Endothelial cell (in vitro differentiated cells): ENCODE data around the gene TMIGD1. TPM values are rescaled to one million over a fixed set of nuclear protein-coding genes. Genes with fewer than 3 reads are reported as not detected.
A peak's percentile ranks its signal among the peaks of the same experiment; 100 is the strongest.

Source experiments
- DNase-seq: peaks from one replicate; pipeline ENCODE4 v3.0.0; 2021; ENCODE audit warnings: low spot score
- H3K27ac Mint-ChIP-seq: one replicate; pipeline ENCODE4 v1.8.0; 2021; ENCODE audit warnings: mixed read lengths, inconsistent platforms; ENCODE audit not compliant: unreplicated experiment
- H3K27me3 Mint-ChIP-seq: one replicate; pipeline ENCODE4 v1.8.0; 2021; ENCODE audit warnings: mild to moderate bottlenecking, moderate library complexity, mixed read lengths, inconsistent platforms; ENCODE audit not compliant: unreplicated experiment
- H3K36me3 Mint-ChIP-seq: one replicate; pipeline ENCODE4 v1.8.0; 2021; ENCODE audit warnings: mild to moderate bottlenecking, low read depth, mixed read lengths, inconsistent platforms; ENCODE audit not compliant: unreplicated experiment
- H3K4me1 Mint-ChIP-seq: one replicate; pipeline ENCODE4 v1.8.0; 2021; ENCODE audit warnings: mild to moderate bottlenecking, mixed read lengths, inconsistent platforms; ENCODE audit not compliant: unreplicated experiment
- H3K4me3 Mint-ChIP-seq: one replicate; pipeline ENCODE4 v1.8.0; 2021; ENCODE audit warnings: mild to moderate bottlenecking, mixed read lengths, inconsistent platforms; ENCODE audit not compliant: unreplicated experiment
- H3K9me3 Mint-ChIP-seq: one replicate; pipeline ENCODE4 v1.8.0; 2021; ENCODE audit warnings: mixed read lengths, inconsistent platforms; ENCODE audit not compliant: unreplicated experiment
- total RNA-seq: library from RNA; stranded (reverse); fragmentation: NEBNext Ultra II Directional; extraction: Animal tissue kit (Norgen Biotek cat#: 25700); gene quantifications from one replicate; pipeline ENCODE4 v1.2.1, GENCODE V29; 2021; ENCODE audit not compliant: unreplicated experiment
- TF ChIP-seq, protein P1 (sequence below): fragments of 200-600 bp; sonication (generic); IDR thresholded peaks from one replicate; pipeline ENCODE4 v1.5.0; 2021; ENCODE audit warnings: antibody characterized with exemption; ENCODE audit not compliant: unreplicated experiment

Gene TMIGD1
- total RNA-seq, 1 donor from 2014 or later = not detected

DNA sequence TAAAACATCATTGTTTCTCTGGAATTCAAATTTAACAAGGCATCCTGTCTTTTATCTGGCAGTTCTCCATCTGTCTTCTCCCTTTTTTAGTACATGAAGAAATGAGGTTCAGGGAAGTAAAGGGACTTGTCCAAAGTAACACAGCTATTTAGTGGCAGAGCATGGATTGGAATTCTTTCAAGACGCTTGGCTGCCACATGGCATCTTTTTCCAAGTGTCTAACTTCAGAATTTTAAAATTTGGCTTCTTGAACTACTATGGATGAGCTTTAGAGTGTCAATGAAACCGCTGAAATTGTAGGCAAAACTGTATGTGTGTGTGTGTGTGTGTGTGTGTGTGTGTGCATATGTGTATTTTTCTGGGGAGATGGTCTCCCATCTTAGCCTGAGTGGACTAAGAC is 5.2 kb upstream of the TMIGD1 start:
- DNase-seq = no peak
- Mint-ChIP-seq H3K4me1 (peaks cover 60% of the 10 kb centered on the region), H3K36me3 (no peaks in the 10 kb centered on the region), H3K27me3 (no peaks in the 10 kb centered on the region), H3K27ac (peak overlapping the region; percentile 74), H3K4me3 (no peak overlapping the region), H3K9me3 (no peaks in the 10 kb centered on the region)
- TF ChIP-seq, protein P1, sequence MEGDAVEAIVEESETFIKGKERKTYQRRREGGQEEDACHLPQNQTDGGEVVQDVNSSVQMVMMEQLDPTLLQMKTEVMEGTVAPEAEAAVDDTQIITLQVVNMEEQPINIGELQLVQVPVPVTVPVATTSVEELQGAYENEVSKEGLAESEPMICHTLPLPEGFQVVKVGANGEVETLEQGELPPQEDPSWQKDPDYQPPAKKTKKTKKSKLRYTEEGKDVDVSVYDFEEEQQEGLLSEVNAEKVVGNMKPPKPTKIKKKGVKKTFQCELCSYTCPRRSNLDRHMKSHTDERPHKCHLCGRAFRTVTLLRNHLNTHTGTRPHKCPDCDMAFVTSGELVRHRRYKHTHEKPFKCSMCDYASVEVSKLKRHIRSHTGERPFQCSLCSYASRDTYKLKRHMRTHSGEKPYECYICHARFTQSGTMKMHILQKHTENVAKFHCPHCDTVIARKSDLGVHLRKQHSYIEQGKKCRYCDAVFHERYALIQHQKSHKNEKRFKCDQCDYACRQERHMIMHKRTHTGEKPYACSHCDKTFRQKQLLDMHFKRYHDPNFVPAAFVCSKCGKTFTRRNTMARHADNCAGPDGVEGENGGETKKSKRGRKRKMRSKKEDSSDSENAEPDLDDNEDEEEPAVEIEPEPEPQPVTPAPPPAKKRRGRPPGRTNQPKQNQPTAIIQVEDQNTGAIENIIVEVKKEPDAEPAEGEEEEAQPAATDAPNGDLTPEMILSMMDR = no peak

DNA sequence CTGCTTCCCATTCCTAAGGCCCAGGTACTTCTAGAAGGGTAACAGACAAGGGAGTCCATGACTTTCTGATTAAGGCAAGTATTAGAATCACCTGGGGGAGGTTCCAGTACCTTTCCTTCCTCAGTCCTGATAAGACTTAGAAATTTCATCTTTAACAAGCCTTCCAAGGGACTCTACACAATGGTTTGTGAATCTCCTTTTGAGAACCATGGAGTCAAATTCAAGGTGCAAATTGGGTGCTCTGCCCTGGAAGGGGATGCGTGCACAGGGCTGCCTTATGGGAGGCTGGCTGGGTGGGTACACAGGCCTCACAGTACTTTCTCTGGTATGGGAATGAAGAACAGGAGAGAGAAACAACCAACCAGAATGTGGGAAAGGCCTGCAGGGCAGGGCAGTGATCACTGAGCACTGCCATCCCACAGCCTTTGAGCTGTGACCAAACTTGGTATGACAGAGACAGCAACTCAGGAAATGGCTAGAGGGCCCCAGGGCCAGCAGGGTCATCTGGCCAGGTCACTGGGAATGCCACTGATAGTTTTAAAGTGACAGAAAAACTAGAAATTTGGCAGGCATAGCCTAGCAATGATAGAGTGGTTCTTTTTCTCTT is 3.6 kb upstream of the TMIGD1 start:
- TF ChIP-seq, protein P1 = no peak
- Mint-ChIP-seq H3K27me3 (no peaks in the 10 kb centered on the region), H3K27ac (no peak overlapping the region), H3K9me3 (no peaks in the 10 kb centered on the region), H3K36me3 (no peaks in the 10 kb centered on the region), H3K4me3 (no peak overlapping the region), H3K4me1 (peaks cover 52% of the 10 kb centered on the region)
- no peak for DNase-seq

DNA sequence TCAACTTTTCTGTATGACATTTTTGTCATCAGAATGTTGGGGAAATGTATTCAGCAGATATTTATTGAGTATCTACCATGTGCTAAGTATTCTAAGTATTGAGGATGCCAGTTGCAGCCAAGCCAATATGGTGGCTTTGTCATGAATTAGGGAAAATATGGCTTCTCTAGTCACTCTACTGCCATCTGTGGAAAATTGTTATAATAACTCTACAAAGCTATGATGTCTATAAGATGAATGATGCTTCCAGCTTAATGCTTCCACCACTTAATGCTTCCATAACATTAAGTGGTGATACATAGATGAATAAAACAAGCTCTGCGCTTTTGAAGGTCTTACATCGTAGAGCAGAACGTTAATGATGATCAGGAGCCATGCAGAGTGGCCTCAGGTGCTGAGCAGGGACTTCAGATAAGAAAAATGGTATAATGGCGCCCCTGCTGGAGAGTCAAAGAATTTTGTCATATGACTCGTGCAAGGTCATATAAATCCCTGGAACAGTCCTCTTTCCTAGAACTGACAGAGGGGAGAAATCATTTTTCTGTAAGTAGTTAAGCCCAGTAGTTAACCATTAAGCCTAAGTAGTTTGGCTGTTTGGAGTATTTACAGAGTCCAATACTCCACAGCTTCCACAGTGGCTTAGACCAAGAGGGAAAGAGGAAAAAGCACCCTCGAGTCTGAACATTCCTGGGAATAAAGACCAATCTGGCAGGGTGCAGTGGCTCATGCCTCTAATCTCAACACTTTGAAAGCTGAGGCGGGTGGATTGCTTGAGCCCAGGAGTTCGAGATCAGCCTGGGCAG is 2.7 kb upstream of the TMIGD1 start:
- Mint-ChIP-seq H3K36me3 (no peaks in the 10 kb centered on the region), H3K4me1 (peaks cover 45% of the 10 kb centered on the region), H3K4me3 (no peak overlapping the region), H3K27me3 (no peaks in the 10 kb centered on the region), H3K27ac (no peak overlapping the region), H3K9me3 (no peaks in the 10 kb centered on the region)
- TF ChIP-seq, protein P1 = peak; percentile 88
- DNase-seq = peak; percentile 20

DNA sequence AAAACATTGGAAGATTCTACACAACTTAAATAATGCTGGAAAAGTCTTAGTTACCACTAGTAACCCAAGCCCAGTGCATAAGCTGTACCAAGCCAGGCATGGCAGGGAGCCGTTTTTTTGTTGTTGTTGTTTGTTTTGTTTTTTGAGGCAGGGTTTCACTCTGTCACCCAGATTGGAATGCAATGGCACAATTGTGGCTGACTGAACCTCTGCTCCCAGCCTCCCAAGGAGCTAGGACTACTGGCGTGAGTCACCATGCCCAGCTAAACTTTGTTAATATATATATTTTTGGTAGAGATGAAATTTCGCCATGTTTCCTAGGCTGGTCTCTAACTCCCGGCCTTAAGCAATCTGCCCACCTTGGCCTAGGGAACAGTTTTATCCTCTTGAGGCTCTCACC is 564 bp upstream of the TMIGD1 start:
- no peaks in the 10 kb centered on the region for H3K9me3 Mint-ChIP-seq
- DNase-seq = no peak
- peaks cover 27% of the 10 kb centered on the region for H3K4me1 Mint-ChIP-seq
- no peaks in the 10 kb centered on the region for H3K27me3 Mint-ChIP-seq
- H3K4me3 Mint-ChIP-seq = no peak overlapping the region
- TF ChIP-seq, protein P1 = no peak
- no peak overlapping the region for H3K27ac Mint-ChIP-seq
- H3K36me3 Mint-ChIP-seq = no peaks in the 10 kb centered on the region

DNA sequence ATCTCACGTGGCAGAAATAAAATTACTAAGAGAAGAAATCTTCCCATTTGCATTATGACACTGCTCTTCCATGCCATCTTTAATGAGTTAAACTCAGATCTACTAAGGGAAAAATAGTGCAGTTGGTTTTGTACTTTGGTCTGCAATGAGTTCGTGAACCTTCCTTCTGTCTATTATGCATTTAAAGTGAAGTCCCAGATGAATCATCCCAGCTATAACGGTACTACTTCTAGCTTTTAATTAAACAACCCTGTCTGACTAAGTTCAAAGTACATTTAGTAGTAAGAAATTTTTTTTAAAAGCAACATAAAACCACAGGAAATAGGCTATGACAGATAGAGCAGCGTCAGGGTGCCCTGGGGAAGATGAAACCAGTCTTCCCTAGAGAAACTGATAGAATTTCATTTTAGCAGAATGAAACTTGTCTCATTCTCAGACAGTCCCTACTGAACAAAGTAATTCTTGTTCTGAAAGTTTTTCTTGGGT is 1.8 kb downstream of the TMIGD1 start:
- H3K36me3 Mint-ChIP-seq = no peaks in the 10 kb centered on the region
- no peak overlapping the region for H3K27ac Mint-ChIP-seq
- TF ChIP-seq, protein P1 = no peak
- H3K4me3 Mint-ChIP-seq = no peak overlapping the region
- DNase-seq = no peak
- no peaks in the 10 kb centered on the region for H3K9me3 Mint-ChIP-seq
- no peaks in the 10 kb centered on the region for H3K27me3 Mint-ChIP-seq
- peaks cover 14% of the 10 kb centered on the region for H3K4me1 Mint-ChIP-seq
